Measurements from ENCODE around the gene IQCK.

Gene IQCK

DNA sequence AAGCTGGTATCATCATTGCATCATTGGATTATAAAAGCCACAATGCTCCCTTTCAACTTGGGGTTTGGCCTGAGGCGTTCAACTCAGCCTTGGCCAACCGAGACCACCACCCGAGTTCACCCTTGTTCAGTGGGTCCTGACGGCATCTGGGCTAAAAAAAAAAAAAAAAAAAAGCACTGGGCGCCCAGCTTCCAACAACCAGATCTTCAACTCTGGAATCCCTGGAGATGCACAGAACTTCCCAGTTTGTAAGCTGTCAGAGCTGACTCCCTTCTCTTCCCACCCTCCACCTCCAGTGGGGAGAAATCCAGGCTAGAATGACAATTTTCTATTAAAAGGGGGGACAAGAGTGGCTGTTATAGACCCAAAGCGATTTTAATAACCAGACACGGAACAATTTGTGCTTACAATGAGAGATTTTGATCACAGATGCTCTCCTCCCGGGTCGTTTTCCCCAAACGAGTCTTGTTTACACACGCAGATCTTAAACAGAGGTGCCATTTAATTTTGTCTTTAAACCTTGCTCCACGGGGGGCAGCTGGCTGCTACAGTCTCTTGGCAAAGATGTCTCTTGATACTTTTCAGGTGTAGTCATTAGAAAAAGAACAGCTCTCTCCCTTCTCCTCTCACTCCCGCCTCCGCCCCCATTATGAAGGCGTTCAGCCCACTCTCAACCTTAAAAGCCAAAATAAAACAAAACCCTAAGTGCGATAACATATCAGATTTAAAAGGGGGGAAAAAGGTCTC lies 139.7 kb downstream of the IQCK start:
- H3F3A ChIP-seq (ENCODE audit: insufficient read depth): no peaks in the 10 kb centered on the region
- H3K9me3 ChIP-seq (ENCODE audit: insufficient read depth, low read length): no peaks in the 10 kb centered on the region
- H3K27ac ChIP-seq (ENCODE audit: low read depth, low read length): no peak overlapping the region
- no peak overlapping the region for H3K9ac ChIP-seq (ENCODE audit: low read length)
- no peaks in the 10 kb centered on the region for H3K36me3 ChIP-seq (ENCODE audit: low read length)
- H3K27me3 ChIP-seq (ENCODE audit: low read length): no peaks in the 10 kb centered on the region
- H2AFZ ChIP-seq (ENCODE audit: low read depth, low read length, severe bottlenecking): no peak overlapping the region
- no peak for TF ChIP-seq EZH2phosphoT487 (conservative IDR thresholded peaks at IDR 0.05; ENCODE audit: low read length)
- TF ChIP-seq, protein P1, sequence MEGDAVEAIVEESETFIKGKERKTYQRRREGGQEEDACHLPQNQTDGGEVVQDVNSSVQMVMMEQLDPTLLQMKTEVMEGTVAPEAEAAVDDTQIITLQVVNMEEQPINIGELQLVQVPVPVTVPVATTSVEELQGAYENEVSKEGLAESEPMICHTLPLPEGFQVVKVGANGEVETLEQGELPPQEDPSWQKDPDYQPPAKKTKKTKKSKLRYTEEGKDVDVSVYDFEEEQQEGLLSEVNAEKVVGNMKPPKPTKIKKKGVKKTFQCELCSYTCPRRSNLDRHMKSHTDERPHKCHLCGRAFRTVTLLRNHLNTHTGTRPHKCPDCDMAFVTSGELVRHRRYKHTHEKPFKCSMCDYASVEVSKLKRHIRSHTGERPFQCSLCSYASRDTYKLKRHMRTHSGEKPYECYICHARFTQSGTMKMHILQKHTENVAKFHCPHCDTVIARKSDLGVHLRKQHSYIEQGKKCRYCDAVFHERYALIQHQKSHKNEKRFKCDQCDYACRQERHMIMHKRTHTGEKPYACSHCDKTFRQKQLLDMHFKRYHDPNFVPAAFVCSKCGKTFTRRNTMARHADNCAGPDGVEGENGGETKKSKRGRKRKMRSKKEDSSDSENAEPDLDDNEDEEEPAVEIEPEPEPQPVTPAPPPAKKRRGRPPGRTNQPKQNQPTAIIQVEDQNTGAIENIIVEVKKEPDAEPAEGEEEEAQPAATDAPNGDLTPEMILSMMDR (IDR thresholded peaks at IDR 0.05; ENCODE audit: insufficient read depth, low read length, poor library complexity, severe bottlenecking): no peak
- H3K79me2 ChIP-seq (ENCODE audit: insufficient read depth, low read length): no peaks in the 10 kb centered on the region
- no peak overlapping the region for H3K4me3 ChIP-seq (ENCODE audit: insufficient read depth, low read length, poor library complexity, severe bottlenecking)
- H3K4me2 ChIP-seq (ENCODE audit: low read depth, low read length, poor library complexity, severe bottlenecking): no peak overlapping the region
- no peaks in the 10 kb centered on the region for H4K20me1 ChIP-seq (ENCODE audit: low read depth, low read length)
- H3K9me2 ChIP-seq (replicated peaks; ENCODE audit: insufficient read depth, low read length): no peaks in the 10 kb centered on the region

GRCh38 chr16:19858340-19859018 lies 140.4 kb downstream of the IQCK start:
- Histone ChIP-seq H3K27ac (ENCODE audit: low read depth, low read length) (no peak overlapping the region), H3K9me3 (ENCODE audit: insufficient read depth, low read length) (no peaks in the 10 kb centered on the region), H3K4me2 (ENCODE audit: low read depth, low read length, poor library complexity, severe bottlenecking) (no peak overlapping the region), H3K9me2 (replicated peaks; ENCODE audit: insufficient read depth, low read length) (no peaks in the 10 kb centered on the region), H4K20me1 (ENCODE audit: low read depth, low read length) (no peaks in the 10 kb centered on the region), H3K4me3 (ENCODE audit: insufficient read depth, low read length, poor library complexity, severe bottlenecking) (no peak overlapping the region), H3K36me3 (ENCODE audit: low read length) (no peaks in the 10 kb centered on the region), H3K27me3 (ENCODE audit: low read length) (no peaks in the 10 kb centered on the region), H3K79me2 (ENCODE audit: insufficient read depth, low read length) (no peaks in the 10 kb centered on the region), H2AFZ (ENCODE audit: low read depth, low read length, severe bottlenecking) (no peak overlapping the region), H3F3A (ENCODE audit: insufficient read depth) (no peaks in the 10 kb centered on the region), H3K9ac (ENCODE audit: low read length) (no peak overlapping the region)
- TF ChIP-seq, protein P1 (IDR thresholded peaks at IDR 0.05; ENCODE audit: insufficient read depth, low read length, poor library complexity, severe bottlenecking): no peak
- no peak for TF ChIP-seq EZH2phosphoT487 (conservative IDR thresholded peaks at IDR 0.05; ENCODE audit: low read length)

DNA sequence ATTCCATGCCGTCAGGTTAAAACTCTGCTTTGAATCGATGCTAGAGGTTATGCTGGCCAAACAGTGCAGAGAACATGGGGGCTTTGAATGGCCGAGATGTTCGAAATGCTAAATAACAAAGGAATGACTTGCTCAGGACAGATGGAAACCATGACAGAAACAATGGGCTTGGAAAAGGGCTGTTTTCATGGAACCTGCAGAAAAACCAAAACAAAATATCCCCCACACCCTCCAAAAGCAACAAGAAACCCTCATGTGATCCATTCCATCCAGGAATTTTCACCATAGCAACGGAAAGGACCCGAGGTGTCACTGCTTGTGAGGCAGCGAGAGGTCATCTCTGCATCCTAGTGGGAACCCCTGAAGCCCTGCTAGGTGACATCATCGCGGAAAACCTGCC lies 141.1 kb downstream of the IQCK start:
- H4K20me1 ChIP-seq (ENCODE audit: low read depth, low read length): no peaks in the 10 kb centered on the region
- H3K9ac ChIP-seq (ENCODE audit: low read length): no peak overlapping the region

More for the DNA sequence above, 141.1 kb downstream of the IQCK start:
- Histone ChIP-seq H3K4me2 (ENCODE audit: low read depth, low read length, poor library complexity, severe bottlenecking) (no peak overlapping the region), H3K9me2 (replicated peaks; ENCODE audit: insufficient read depth, low read length) (no peaks in the 10 kb centered on the region), H3K4me3 (ENCODE audit: insufficient read depth, low read length, poor library complexity, severe bottlenecking) (no peak overlapping the region), H3K79me2 (ENCODE audit: insufficient read depth, low read length) (no peaks in the 10 kb centered on the region), H3F3A (ENCODE audit: insufficient read depth) (no peaks in the 10 kb centered on the region), H3K36me3 (ENCODE audit: low read length) (no peaks in the 10 kb centered on the region), H2AFZ (ENCODE audit: low read depth, low read length, severe bottlenecking) (no peak overlapping the region), H3K27ac (ENCODE audit: low read depth, low read length) (no peak overlapping the region), H3K27me3 (ENCODE audit: low read length) (no peaks in the 10 kb centered on the region), H3K9me3 (ENCODE audit: insufficient read depth, low read length) (no peaks in the 10 kb centered on the region)
- no peak for TF ChIP-seq EZH2phosphoT487 (conservative IDR thresholded peaks at IDR 0.05; ENCODE audit: low read length)
- TF ChIP-seq, protein P1 (IDR thresholded peaks at IDR 0.05; ENCODE audit: insufficient read depth, low read length, poor library complexity, severe bottlenecking): no peak

Measured in SU-DHL-6 (cell line).